Esophagus squamous epithelium (tissue), 4 donors: Measurements from ENCODE around the gene ABHD8.

Experiments used
- CTCF ChIP-seq, 6 experiments: fragments of 450-650 bp in 4 of 6; fragments of 200-600 bp in 2 of 6; sonication (generic) in 2 of 6; IDR thresholded peaks; one replicate each; pipeline ENCODE4 v1.5.1; 2016 to 2019; ENCODE audit warnings: antibody characterized with exemption in 6 of 6, mild to moderate bottlenecking in 4 of 6, moderate library complexity in 4 of 6
- POLR2A ChIP-seq, 4 donors: fragments of 450-650 bp; IDR thresholded peaks; one replicate each; pipeline ENCODE4 v1.6.1; 2017; ENCODE audit warnings: antibody characterized with exemption in 4 of 4, mild to moderate bottlenecking in 4 of 4, moderate library complexity in 3 of 4

- TF ChIP-seq CTCF (IDR thresholded peaks at IDR 0.05) = no peak
- TF ChIP-seq POLR2A (IDR thresholded peaks at IDR 0.05) = no peak
Measured at GRCh38 chr19:17293605-17294004, 9.6 kb downstream of the ABHD8 start.
